ENCODE results near the gene FSD2. TPM values are rescaled to one million over a fixed set of nuclear protein-coding genes. Genes with fewer than 3 reads are reported as not detected.

FSD2 gene
- total and polyA plus RNA-seq, 10 donors, result 0.02 to 0.03 (median 0.02) TPM; not detected in 7

- Histone ChIP-seq H3K36me3 (peaks cover 12 to 100% (median 100%) of the 10 kb centered on the region in 6 donors), H3K27ac (no peak overlapping the region), H3K4me1 (peaks cover 0 to 16% (median 5%) of the 10 kb centered on the region in 6 donors), H3K4me3 (no peak overlapping the region), H3K9me3 (no peaks in the 10 kb centered on the region), H3K27me3 (replicated peaks in 1 of 7) (no peaks in the 10 kb centered on the region)
- no peak for DNase-seq
- TF ChIP-seq POLR2A (IDR thresholded peaks at IDR 0.05) (no peak), POLR2AphosphoS5 (IDR thresholded peaks at IDR 0.05) (no peak), CTCF (IDR thresholded peaks at IDR 0.05 in 8 of 11, conservative IDR thresholded peaks at IDR 0.05 in 3 of 11) (no peak)
- WGBS, 5 donors, result 84 to 91% (median 88%) methylated on average over 5 of the region's 5 CpGs
- intact Hi-C loops (cut with DNase I; ENCODE audit: low total_unique reads), result no loop called here
These were observed 26.2 kb upstream of the FSD2 start for GRCh38 chr15:82831894-82832600.

- H3K9me3 ChIP-seq, result no peaks in the 10 kb centered on the region
- no peak for DNase-seq
- no peak overlapping the region for H3K4me3 ChIP-seq
- H3K4me1 ChIP-seq, result peaks cover 0 to 16% (median 5%) of the 10 kb centered on the region in 6 donors
- no peak for TF ChIP-seq CTCF (IDR thresholded peaks at IDR 0.05 in 8 of 11, conservative IDR thresholded peaks at IDR 0.05 in 3 of 11)
- no peak for TF ChIP-seq POLR2AphosphoS5 (IDR thresholded peaks at IDR 0.05)
- no peak for TF ChIP-seq POLR2A (IDR thresholded peaks at IDR 0.05)
- intact Hi-C loops (cut with DNase I; ENCODE audit: low total_unique reads), result no loop called here
- 83 to 95% (median 91%) methylated on average over 18 of the region's 18 CpGs for WGBS, 5 donors
- H3K36me3 ChIP-seq, result peaks cover 10 to 100% (median 100%) of the 10 kb centered on the region in 6 donors
- no peaks in the 10 kb centered on the region for H3K27me3 ChIP-seq (replicated peaks in 1 of 7)
- H3K27ac ChIP-seq, result no peak overlapping the region
These were observed 24.7 kb upstream of the FSD2 start for GRCh38 chr15:82830427-82831173.

- WGBS, 5 donors, result 94 to 100% (median 95%) methylated on average over 4 of the region's 4 CpGs
- no peak for DNase-seq
- H3K4me3 ChIP-seq, result no peak overlapping the region
These were observed 23.4 kb upstream of the FSD2 start for GRCh38 chr15:82829234-82829633.

More at GRCh38 chr15:82829234-82829633, 23.4 kb upstream of the FSD2 start:
- Histone ChIP-seq H3K27ac (no peak overlapping the region), H3K9me3 (no peaks in the 10 kb centered on the region), H3K36me3 (peaks cover 8 to 100% (median 100%) of the 10 kb centered on the region in 6 donors), H3K4me1 (peaks cover 0 to 16% (median 5%) of the 10 kb centered on the region in 6 donors), H3K27me3 (replicated peaks in 1 of 7) (no peaks in the 10 kb centered on the region)
- intact Hi-C loops (cut with DNase I; ENCODE audit: low total_unique reads), result no loop called here
- TF ChIP-seq POLR2AphosphoS5 (IDR thresholded peaks at IDR 0.05) (no peak), CTCF (IDR thresholded peaks at IDR 0.05 in 8 of 11, conservative IDR thresholded peaks at IDR 0.05 in 3 of 11) (no peak), POLR2A (IDR thresholded peaks at IDR 0.05) (no peak)
